Cardiac fibroblast (primary cell): Measurements from ENCODE around the gene PPP1R14D.

ENCODE experiments used
- DNase-seq, 2 donors: peaks; one replicate each; pipeline versions ENCODE4 v3.0.0 to v3.0.0-alpha.2; 2010; ENCODE audit warnings: low read depth in 2 of 2
- H3K4me3 ChIP-seq, 2 donors: replicated peaks in 1 of 2; 1 replicate in 1 of 2; 2 replicates in 1 of 2; pipeline ENCODE4 v1.5.1; 2011; ENCODE audit warnings: low read depth in 2 of 2, low read length in 2 of 2, mild to moderate bottlenecking in 2 of 2, moderate library complexity in 1 of 2
- TF ChIP-seq, protein P1 (sequence below): IDR thresholded peaks from one replicate; pipeline ENCODE4 v1.5.1; 2011; ENCODE audit warnings: low read depth, mild to moderate bottlenecking, low read length, inconsistent platforms

Gene PPP1R14D

DNA sequence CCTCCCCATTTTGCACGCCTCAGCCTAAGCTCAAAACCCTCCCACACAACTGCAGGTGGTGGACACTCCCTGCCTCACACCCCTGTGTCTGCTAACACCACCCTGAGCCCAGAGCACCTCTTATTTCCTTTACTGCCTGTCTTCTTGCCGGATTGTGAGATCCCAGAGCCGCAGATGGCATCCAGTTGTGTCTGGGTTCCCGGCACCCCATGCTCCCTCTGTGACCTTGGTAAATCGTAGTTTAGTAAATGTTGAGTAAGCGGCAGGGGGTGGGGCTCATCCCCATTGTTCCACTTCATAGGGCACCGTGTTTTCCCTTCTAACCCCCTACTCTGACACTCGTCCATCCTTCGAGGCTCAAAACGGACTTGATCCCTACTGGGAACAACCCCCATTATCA, 30.2 kb upstream of the PPP1R14D start:
- no peak for DNase-seq

GRCh38 chr15:40857601-40858341, 29.3 kb upstream of the PPP1R14D start:
- no peak overlapping the region for H3K4me3 ChIP-seq
- peak; percentile 69 to 75 for DNase-seq
- TF ChIP-seq, protein P1, sequence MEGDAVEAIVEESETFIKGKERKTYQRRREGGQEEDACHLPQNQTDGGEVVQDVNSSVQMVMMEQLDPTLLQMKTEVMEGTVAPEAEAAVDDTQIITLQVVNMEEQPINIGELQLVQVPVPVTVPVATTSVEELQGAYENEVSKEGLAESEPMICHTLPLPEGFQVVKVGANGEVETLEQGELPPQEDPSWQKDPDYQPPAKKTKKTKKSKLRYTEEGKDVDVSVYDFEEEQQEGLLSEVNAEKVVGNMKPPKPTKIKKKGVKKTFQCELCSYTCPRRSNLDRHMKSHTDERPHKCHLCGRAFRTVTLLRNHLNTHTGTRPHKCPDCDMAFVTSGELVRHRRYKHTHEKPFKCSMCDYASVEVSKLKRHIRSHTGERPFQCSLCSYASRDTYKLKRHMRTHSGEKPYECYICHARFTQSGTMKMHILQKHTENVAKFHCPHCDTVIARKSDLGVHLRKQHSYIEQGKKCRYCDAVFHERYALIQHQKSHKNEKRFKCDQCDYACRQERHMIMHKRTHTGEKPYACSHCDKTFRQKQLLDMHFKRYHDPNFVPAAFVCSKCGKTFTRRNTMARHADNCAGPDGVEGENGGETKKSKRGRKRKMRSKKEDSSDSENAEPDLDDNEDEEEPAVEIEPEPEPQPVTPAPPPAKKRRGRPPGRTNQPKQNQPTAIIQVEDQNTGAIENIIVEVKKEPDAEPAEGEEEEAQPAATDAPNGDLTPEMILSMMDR, result peak; percentile 100

More for the DNA sequence above, 30.2 kb upstream of the PPP1R14D start:
- TF ChIP-seq, protein P1, result no peak
- H3K4me3 ChIP-seq, result no peak overlapping the region

- TF ChIP-seq, protein P1, result no peak
- no peak for DNase-seq
- no peak overlapping the region for H3K4me3 ChIP-seq
These were observed 28.2 kb upstream of the PPP1R14D start for GRCh38 chr15:40856746-40857145.

DNA sequence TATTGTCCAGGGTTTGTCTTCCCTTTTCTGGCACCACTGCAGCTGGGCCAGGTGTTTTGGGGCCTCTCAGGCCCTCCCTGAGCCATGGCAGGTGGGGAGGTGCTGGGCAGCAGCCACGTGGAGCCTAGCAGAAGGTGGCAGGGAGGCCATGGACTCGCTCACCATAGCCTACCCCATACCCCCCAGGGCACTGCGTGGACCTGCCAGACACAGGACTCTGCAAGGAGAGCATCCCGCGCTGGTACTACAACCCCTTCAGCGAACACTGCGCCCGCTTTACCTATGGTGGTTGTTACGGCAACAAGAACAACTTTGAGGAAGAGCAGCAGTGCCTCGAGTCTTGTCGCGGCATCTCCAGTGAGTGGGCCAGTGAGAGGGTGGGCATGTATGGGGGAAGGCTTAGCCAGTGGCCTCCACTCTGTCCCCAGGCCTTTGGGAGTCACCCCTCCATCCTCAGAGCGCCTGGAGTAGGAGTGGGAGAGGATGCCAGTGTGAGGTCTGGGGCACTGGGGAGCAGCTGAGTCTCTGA, 27.3 kb upstream of the PPP1R14D start:
- no peak overlapping the region for H3K4me3 ChIP-seq
- TF ChIP-seq, protein P1, result no peak
- no peak for DNase-seq

GRCh38 chr15:40854161-40854560, 25.7 kb upstream of the PPP1R14D start:
- TF ChIP-seq, protein P1, result no peak
- no peak overlapping the region for H3K4me3 ChIP-seq
- no peak for DNase-seq

GRCh38 chr15:40853241-40853890, 24.9 kb upstream of the PPP1R14D start:
- no peak for DNase-seq
- TF ChIP-seq, protein P1, result no peak
- H3K4me3 ChIP-seq, result no peak overlapping the region
